Sigmoid colon (tissue), 4 donors: ENCODE results near the gene RBM47.

ENCODE experiments used
- POLR2A ChIP-seq, 2 donors: fragments of 450-650 bp; IDR thresholded peaks; one replicate each; pipeline ENCODE4 v1.6.1; 2016; ENCODE audit warnings: antibody characterized with exemption in 2 of 2, mild to moderate bottlenecking in 2 of 2, moderate library complexity in 2 of 2
- POLR2AphosphoS5 ChIP-seq, 4 donors: sonication (generic); formaldehyde crosslinking; IDR thresholded peaks; one replicate each; pipeline ENCODE4 v1.6.1; 2017; ENCODE audit warnings: antibody characterized with exemption in 4 of 4
- TF ChIP-seq, protein P1 (sequence below), 4 experiments: fragments of 450-650 bp in 3 of 4; fragments of 200-600 bp in 1 of 4; IDR thresholded peaks; one replicate each; pipeline ENCODE4 v1.5.1; 2016 to 2019; ENCODE audit warnings: antibody characterized with exemption in 4 of 4, mild to moderate bottlenecking in 3 of 4, moderate library complexity in 2 of 4

DNA sequence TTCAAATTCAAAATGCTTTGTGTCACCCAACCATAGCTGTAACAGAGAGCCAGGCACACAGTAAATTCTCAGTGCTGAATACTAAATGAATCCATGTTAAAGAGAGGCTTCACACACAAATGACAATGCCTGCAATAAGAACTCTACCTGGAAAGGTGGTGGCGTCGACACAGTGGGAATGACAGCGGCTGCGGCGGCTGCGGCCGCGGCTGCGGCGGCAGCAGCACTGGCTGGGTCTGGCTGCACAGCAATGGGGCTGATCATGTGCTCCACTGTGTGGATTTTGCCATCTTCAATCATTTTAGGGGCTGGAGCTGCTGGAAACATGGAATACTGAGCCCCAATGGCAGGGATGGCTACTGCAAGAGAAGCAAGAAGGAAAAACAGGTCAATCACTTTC, 197.2 kb downstream of the RBM47 start:
- TF ChIP-seq, protein P1, sequence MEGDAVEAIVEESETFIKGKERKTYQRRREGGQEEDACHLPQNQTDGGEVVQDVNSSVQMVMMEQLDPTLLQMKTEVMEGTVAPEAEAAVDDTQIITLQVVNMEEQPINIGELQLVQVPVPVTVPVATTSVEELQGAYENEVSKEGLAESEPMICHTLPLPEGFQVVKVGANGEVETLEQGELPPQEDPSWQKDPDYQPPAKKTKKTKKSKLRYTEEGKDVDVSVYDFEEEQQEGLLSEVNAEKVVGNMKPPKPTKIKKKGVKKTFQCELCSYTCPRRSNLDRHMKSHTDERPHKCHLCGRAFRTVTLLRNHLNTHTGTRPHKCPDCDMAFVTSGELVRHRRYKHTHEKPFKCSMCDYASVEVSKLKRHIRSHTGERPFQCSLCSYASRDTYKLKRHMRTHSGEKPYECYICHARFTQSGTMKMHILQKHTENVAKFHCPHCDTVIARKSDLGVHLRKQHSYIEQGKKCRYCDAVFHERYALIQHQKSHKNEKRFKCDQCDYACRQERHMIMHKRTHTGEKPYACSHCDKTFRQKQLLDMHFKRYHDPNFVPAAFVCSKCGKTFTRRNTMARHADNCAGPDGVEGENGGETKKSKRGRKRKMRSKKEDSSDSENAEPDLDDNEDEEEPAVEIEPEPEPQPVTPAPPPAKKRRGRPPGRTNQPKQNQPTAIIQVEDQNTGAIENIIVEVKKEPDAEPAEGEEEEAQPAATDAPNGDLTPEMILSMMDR (IDR thresholded peaks at IDR 0.05), result no peak
- TF ChIP-seq POLR2A (IDR thresholded peaks at IDR 0.05) (no peak), POLR2AphosphoS5 (IDR thresholded peaks at IDR 0.05) (no peak)
